B cell (primary cell): Measurements from ENCODE around the gene RAB26.
"Not testable (repeated sequence)": the region's sequence is repeated elsewhere in the genome, so short reads cannot be mapped to it uniquely, and the experiment has no call there.

ENCODE experiments used
- EZH2 ChIP-seq: IDR thresholded peaks from 2 replicates; pipeline ENCODE4 v1.6.1; 2012; ENCODE audit warnings: borderline replicate concordance, low read depth, mild to moderate bottlenecking, moderate library complexity, low read length; ENCODE audit not compliant: insufficient read depth, poor library complexity, severe bottlenecking
- TF ChIP-seq, protein P1 (sequence below): fragments of 200-600 bp; IDR thresholded peaks from one replicate; pipeline ENCODE4 v1.8.0; 2022; ENCODE audit warnings: antibody characterized with exemption, mild to moderate bottlenecking

DNA sequence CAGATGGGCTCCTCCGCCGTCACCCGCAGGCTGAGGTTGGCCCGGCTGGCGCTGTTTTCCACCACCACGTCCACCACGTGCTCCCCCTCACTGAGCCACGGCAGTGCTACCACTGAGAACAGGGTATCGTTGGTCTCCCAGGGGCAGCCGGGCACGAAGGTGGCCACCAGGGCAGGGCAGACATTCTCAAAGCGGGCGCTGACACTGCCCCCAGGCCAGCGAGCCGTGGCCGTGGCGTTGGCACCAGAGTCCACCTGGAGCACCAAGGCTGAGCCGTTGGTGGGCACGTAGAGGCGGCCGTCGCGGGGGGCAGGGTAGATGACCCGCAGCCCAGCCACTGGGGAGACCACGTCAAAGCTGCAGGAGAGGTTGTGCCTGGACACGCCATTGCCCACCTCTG is 34.2 kb upstream of the RAB26 start:
- TF ChIP-seq EZH2 = not testable (repeated sequence)
- TF ChIP-seq, protein P1, sequence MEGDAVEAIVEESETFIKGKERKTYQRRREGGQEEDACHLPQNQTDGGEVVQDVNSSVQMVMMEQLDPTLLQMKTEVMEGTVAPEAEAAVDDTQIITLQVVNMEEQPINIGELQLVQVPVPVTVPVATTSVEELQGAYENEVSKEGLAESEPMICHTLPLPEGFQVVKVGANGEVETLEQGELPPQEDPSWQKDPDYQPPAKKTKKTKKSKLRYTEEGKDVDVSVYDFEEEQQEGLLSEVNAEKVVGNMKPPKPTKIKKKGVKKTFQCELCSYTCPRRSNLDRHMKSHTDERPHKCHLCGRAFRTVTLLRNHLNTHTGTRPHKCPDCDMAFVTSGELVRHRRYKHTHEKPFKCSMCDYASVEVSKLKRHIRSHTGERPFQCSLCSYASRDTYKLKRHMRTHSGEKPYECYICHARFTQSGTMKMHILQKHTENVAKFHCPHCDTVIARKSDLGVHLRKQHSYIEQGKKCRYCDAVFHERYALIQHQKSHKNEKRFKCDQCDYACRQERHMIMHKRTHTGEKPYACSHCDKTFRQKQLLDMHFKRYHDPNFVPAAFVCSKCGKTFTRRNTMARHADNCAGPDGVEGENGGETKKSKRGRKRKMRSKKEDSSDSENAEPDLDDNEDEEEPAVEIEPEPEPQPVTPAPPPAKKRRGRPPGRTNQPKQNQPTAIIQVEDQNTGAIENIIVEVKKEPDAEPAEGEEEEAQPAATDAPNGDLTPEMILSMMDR = not testable (repeated sequence)
